Activated T-cell treated with anti-CD3 and anti-CD28 coated beads for 24 hours (primary cell): Measurements from ENCODE around the gene CRYBA2.

Experiments used
- DNase-seq: peaks from one replicate; pipeline ENCODE4 v3.0.0-alpha.2; 2020; ENCODE audit warnings: low read depth

Gene CRYBA2

DNA sequence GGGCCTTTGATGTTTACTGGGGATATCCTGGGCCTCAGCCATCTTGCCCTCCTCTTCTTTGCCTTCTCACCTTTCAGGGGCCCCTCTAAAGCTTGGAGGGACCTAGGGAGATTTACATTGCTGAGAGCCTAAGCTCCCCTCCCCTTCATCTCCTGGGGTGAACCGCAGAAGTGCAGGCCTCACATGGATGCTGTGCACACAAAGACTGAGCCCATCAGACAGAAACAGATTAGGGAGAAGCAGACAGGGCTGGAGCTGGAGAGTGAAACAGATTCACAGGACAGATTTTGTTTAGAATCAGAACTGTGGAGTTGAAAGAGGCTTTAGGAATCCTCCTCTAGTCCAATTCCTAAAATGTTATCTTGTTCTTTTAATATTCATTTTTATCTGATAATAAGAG lies 37.2 kb downstream of the CRYBA2 start:
- DNase-seq: no peak

GRCh38 chr2:218954541-218955300 lies 38.5 kb downstream of the CRYBA2 start:
- DNase-seq: no peak

- no peak for DNase-seq
Measured at GRCh38 chr2:218953366-218953954, 39.8 kb downstream of the CRYBA2 start.

- no peak for DNase-seq
Measured at GRCh38 chr2:218952160-218952559, 41.1 kb downstream of the CRYBA2 start.

DNA sequence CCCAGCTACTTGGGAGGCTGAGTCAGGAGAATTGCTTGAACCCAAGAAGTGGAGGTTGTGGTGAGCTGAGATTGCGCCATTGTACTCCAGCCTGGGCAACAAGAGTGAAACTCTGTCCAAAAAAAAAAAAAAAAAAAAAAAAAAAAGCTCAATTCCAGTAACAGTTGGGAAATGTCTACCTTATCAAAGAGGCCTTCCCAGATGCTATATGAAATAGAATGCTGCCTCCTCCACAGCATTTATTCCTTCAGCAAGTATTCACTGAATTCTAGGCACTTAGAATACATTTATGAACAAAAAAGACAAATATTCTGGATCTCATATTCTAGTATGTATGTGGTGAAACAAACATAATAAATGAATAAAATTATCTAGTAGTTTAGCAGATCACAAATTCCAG lies 46.6 kb downstream of the CRYBA2 start:
- no peak for DNase-seq

- no peak for DNase-seq
Measured at GRCh38 chr2:218944759-218945404, 48.3 kb downstream of the CRYBA2 start.
